Activated CD4-positive, alpha-beta T cell treated with anti-CD3 and anti-CD28 coated beads, Interleukin-2, amount 10 ng/mL, durations not matched to agents 24 days and 14 days (primary cell): ENCODE data around the gene PXYLP1. TPM values are rescaled to one million over a fixed set of nuclear protein-coding genes. Genes with fewer than 3 reads are reported as not detected.

ENCODE experiments used
- DNase-seq: peaks from one replicate; pipeline ENCODE4 v3.0.0; 2022
- H3K27ac Mint-ChIP-seq: one replicate; pipeline ENCODE4 v1.8.0; 2022; ENCODE audit warnings: mild to moderate bottlenecking, mixed read lengths
- H3K27me3 Mint-ChIP-seq: one replicate; pipeline ENCODE4 v1.8.0; 2022; ENCODE audit warnings: mixed read lengths
- H3K36me3 Mint-ChIP-seq: one replicate; pipeline ENCODE4 v1.8.0; 2022; ENCODE audit warnings: low read depth, mild to moderate bottlenecking, mixed read lengths
- H3K4me1 Mint-ChIP-seq: one replicate; pipeline ENCODE4 v1.8.0; 2021; ENCODE audit warnings: mixed read lengths
- H3K4me3 Mint-ChIP-seq: one replicate; pipeline ENCODE4 v1.8.0; 2022; ENCODE audit warnings: mild to moderate bottlenecking, moderate library complexity, mixed read lengths
- H3K9me3 Mint-ChIP-seq: one replicate; pipeline ENCODE4 v1.8.0; 2021; ENCODE audit warnings: mixed read lengths
- intact Hi-C: fragments of 100-400 bp; cut with micrococcal nuclease; formaldehyde crosslinking; loops from one replicate; pipeline ENCODE4 v1.15.1; 2023
- total RNA-seq: library from RNA; stranded (reverse); gene quantifications from 2 replicates; pipeline ENCODE4 v1.2.3, GENCODE V29; 2022

PXYLP1 gene
- total RNA-seq, 1 donor from 2014 or later = 10.7 TPM

DNA sequence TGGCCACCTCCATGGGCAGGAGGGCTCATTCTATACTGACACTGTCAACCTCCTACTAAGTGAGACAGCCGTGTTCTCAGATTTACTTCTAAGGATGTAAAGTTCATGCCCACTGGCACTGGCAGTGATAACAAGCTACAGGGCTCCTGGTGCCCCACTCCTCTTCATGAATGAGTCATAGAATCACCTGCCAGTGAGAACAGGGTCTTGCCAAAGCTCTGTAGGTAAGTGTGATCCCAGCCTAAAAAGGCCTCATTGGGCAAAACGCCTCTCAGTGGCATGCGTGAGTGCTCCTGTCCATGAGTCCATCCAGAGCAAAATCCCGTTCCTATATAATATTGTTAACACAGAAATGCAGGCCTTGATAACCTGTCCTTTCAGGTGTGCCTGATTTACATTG, 17.4 kb downstream of the PXYLP1 start:
- H3K27ac Mint-ChIP-seq = no peak overlapping the region
- no peak for DNase-seq
- H3K9me3 Mint-ChIP-seq = no peaks in the 10 kb centered on the region
- no peaks in the 10 kb centered on the region for H3K27me3 Mint-ChIP-seq
- peaks cover 2% of the 10 kb centered on the region for H3K4me1 Mint-ChIP-seq
- no peak overlapping the region for H3K4me3 Mint-ChIP-seq
- peaks cover 2% of the 10 kb centered on the region for H3K36me3 Mint-ChIP-seq
- intact Hi-C loops = no loop called here

- Mint-ChIP-seq H3K9me3 (no peaks in the 10 kb centered on the region), H3K36me3 (peaks cover under 1% of the 10 kb centered on the region), H3K4me3 (no peak overlapping the region), H3K27me3 (no peaks in the 10 kb centered on the region), H3K27ac (no peak overlapping the region), H3K4me1 (peaks cover 4% of the 10 kb centered on the region)
- no peak for DNase-seq
- intact Hi-C loops = no loop called here
Measured at GRCh38 chr3:141250342-141250741, 18.7 kb downstream of the PXYLP1 start.

DNA sequence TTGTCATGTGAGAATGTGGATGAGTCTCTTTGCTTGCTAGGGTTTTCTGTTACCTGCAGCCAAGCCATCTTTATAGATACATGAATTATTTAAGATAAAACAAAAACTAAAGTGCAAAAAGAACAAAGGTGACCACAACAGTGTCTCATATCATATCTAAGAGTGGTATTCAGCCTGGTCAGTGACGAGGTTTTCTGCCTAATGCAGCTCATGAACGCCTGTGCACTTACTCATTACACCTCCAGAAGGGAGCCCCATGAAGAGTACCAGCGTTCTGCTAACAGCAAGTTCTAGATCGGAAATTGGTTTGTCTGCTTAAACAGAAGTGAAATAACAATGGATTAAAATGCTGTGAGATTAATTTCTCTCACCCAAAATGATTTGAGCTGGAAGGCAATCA, 19.2 kb downstream of the PXYLP1 start:
- DNase-seq = no peak
- H3K27ac Mint-ChIP-seq = no peak overlapping the region
- H3K4me3 Mint-ChIP-seq = no peak overlapping the region
- H3K27me3 Mint-ChIP-seq = no peaks in the 10 kb centered on the region
- H3K9me3 Mint-ChIP-seq = no peaks in the 10 kb centered on the region
- H3K36me3 Mint-ChIP-seq = no peaks in the 10 kb centered on the region
- intact Hi-C loops = no loop called here
- H3K4me1 Mint-ChIP-seq = peaks cover 9% of the 10 kb centered on the region

DNA sequence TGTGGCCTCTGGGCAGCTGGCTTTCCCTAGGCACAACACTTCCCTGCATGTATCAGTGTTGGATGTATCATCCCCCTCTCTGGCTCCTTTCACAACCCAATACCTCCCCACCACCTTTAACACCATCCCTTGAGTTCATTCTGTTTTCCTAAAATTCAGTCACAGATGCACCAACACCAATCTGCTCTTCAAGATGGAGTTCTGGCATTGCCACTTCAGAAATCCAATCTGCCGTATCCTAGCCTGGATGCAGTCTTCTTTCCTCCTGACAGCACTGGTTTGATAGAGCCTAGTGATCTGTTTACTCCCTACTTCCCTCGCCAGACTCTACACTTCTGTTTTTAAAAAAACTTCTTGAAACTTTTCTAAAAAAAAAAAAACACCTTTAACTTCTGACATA, 21.7 kb downstream of the PXYLP1 start:
- intact Hi-C loops = no loop called here
- no peak overlapping the region for H3K27ac Mint-ChIP-seq

DNA sequence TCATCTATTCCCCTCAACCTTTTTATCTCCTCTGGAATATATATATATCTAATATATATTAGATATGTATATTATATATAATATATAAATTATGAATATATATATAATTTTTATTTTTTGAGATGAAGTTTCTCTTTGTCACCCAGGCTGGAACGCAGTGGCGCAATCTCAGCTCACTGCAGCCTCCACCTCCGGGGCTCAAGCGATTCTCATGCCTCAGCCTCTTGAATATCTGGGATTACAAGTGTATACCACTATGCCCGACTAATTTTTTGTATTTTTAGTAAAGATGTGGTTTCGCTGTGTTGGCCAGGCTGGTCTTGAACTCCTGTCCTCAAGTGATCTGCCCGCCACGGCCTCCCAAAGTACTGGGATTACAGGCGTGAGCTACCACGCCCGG, 22.2 kb downstream of the PXYLP1 start:
- H3K4me1 Mint-ChIP-seq = peaks cover 29% of the 10 kb centered on the region
- H3K27me3 Mint-ChIP-seq = no peaks in the 10 kb centered on the region
- no peaks in the 10 kb centered on the region for H3K36me3 Mint-ChIP-seq
- H3K4me3 Mint-ChIP-seq = no peak overlapping the region
- no peak for DNase-seq
- H3K9me3 Mint-ChIP-seq = no peaks in the 10 kb centered on the region
- intact Hi-C loops = no loop called here
- H3K27ac Mint-ChIP-seq = no peak overlapping the region

More for the DNA sequence above, 21.7 kb downstream of the PXYLP1 start:
- Mint-ChIP-seq H3K36me3 (no peaks in the 10 kb centered on the region), H3K4me3 (no peak overlapping the region), H3K4me1 (peaks cover 28% of the 10 kb centered on the region), H3K27me3 (no peaks in the 10 kb centered on the region), H3K9me3 (no peaks in the 10 kb centered on the region)
- no peak for DNase-seq

DNA sequence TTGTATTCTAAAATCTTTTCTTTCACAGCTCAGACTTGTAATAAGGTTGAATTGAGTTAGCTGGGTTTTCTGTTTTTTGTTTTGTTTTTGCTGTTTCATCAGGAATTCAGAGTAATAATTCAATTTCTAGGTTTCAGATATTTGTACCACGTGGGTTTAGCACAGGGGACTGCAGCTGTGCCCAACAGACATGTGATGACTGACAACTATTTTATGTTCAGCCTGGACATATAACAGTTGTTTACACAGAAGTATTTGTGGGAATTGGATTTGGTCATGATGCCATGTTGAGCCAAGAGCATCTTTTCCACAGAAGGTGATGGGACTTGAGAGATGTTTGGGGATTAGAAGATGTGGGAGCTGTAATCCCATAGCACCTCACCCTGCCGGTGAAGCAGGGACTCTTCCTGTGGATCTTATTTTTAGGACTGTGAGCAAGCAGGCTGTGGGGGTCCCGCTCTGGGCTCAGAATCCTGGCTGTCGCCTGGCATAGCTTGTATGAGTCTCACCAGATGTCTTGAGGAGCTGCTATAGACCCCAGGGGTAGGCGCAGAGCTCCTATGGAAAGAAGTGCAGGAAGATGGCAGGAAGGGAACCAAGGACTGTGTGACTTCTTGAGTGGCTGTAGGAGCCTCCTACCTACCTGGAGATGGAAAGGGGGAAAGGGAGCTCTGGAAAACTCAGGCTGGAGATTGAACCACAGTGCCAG, 23.7 kb downstream of the PXYLP1 start:
- intact Hi-C loops = no loop called here
- Mint-ChIP-seq H3K36me3 (no peaks in the 10 kb centered on the region), H3K27me3 (no peaks in the 10 kb centered on the region), H3K27ac (no peak overlapping the region), H3K9me3 (no peaks in the 10 kb centered on the region), H3K4me3 (no peak overlapping the region), H3K4me1 (peaks cover 35% of the 10 kb centered on the region)
- DNase-seq = no peak

DNA sequence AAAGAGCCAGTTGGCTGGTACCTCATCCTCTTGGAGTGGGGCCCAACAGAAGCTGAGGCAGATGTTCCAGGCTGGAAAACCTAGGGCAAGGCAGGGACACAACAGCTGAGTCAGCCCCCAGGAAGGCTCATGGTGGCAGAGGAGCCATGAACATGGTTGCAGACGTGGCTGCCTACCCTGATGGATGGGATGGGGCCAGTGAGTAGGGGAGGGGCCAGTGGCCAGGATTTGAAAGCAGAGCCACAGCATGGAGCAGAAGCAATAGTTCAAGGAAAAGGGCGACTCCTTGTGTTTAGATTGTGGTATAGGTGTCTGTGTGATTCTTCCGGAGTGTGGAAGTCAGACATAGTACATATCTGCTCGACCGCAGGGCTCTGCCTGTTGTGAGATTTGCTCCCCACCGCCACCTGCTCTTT, 24.2 kb downstream of the PXYLP1 start:
- peak overlapping the region; percentile 31 for H3K4me3 Mint-ChIP-seq

DNA sequence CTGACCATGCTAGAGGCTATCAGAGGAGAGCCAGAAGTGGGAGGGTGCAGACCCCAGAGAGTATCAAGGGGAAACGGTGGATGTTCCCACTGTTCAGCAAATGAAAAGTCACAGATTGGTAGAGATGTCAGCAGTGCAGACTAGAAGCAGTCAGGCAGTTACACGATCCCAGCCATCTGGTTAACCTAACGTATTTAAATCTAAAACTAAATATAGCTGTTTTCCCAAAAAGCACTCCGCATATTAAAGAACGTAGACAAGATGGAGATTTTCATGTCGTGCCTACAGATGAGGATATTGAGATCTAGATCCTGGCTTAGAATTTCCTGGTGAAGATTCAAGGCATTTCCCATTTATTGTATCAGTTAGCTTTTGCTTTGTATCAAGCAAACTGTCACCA, 25.2 kb downstream of the PXYLP1 start:
- H3K4me3 Mint-ChIP-seq = no peak overlapping the region
- no peak overlapping the region for H3K27ac Mint-ChIP-seq
- H3K4me1 Mint-ChIP-seq = peaks cover 46% of the 10 kb centered on the region

More for the DNA sequence above, 24.2 kb downstream of the PXYLP1 start:
- Mint-ChIP-seq H3K4me1 (peaks cover 36% of the 10 kb centered on the region), H3K27ac (peak overlapping the region; percentile 43), H3K9me3 (no peaks in the 10 kb centered on the region), H3K27me3 (no peaks in the 10 kb centered on the region), H3K36me3 (no peaks in the 10 kb centered on the region)
- peak; percentile 82 for DNase-seq
- intact Hi-C loops = loop anchor here (1.0 kb wide), 1 partner anchor 25 kb away; the partner anchor contains the start of gene PXYLP1

GRCh38 chr3:141257961-141258360, 26.3 kb downstream of the PXYLP1 start:
- Mint-ChIP-seq H3K27ac (peak overlapping the region; percentile 47), H3K27me3 (no peaks in the 10 kb centered on the region), H3K4me3 (no peak overlapping the region), H3K36me3 (peaks cover 13% of the 10 kb centered on the region), H3K4me1 (peaks cover 51% of the 10 kb centered on the region), H3K9me3 (no peaks in the 10 kb centered on the region)
- DNase-seq = no peak
- intact Hi-C loops = no loop called here

More for the DNA sequence above, 25.2 kb downstream of the PXYLP1 start:
- intact Hi-C loops = loop anchor here (1.0 kb wide), 1 partner anchor 26 kb away; the partner anchor contains the start of gene PXYLP1
- Mint-ChIP-seq H3K9me3 (no peaks in the 10 kb centered on the region), H3K36me3 (peaks cover 8% of the 10 kb centered on the region), H3K27me3 (no peaks in the 10 kb centered on the region)
- no peak for DNase-seq

- Mint-ChIP-seq H3K4me1 (peaks cover 51% of the 10 kb centered on the region), H3K4me3 (no peak overlapping the region), H3K27me3 (no peaks in the 10 kb centered on the region), H3K36me3 (peaks cover 18% of the 10 kb centered on the region), H3K27ac (no peak overlapping the region), H3K9me3 (no peaks in the 10 kb centered on the region)
- no peak for DNase-seq
- intact Hi-C loops = no loop called here
Measured at GRCh38 chr3:141258973-141259372, 27.3 kb downstream of the PXYLP1 start.

- no peaks in the 10 kb centered on the region for H3K9me3 Mint-ChIP-seq
- peaks cover 51% of the 10 kb centered on the region for H3K4me1 Mint-ChIP-seq
- intact Hi-C loops = loop anchor here (2.0 kb wide), 1 partner anchor 15 kb away; no protein-coding TSS in a partner anchor
- peaks cover 21% of the 10 kb centered on the region for H3K36me3 Mint-ChIP-seq
- no peaks in the 10 kb centered on the region for H3K27me3 Mint-ChIP-seq
- no peak for DNase-seq
- H3K27ac Mint-ChIP-seq = no peak overlapping the region
- no peak overlapping the region for H3K4me3 Mint-ChIP-seq
Measured at GRCh38 chr3:141259821-141260629, 28.4 kb downstream of the PXYLP1 start.

- H3K27ac Mint-ChIP-seq = no peak overlapping the region
- intact Hi-C loops = loop anchor here (2.0 kb wide), 1 partner anchor 14 kb away; no protein-coding TSS in a partner anchor
- H3K4me3 Mint-ChIP-seq = no peak overlapping the region
- H3K4me1 Mint-ChIP-seq = peaks cover 50% of the 10 kb centered on the region
- DNase-seq = no peak
- no peaks in the 10 kb centered on the region for H3K9me3 Mint-ChIP-seq
- no peaks in the 10 kb centered on the region for H3K27me3 Mint-ChIP-seq
- peaks cover 21% of the 10 kb centered on the region for H3K36me3 Mint-ChIP-seq
Measured at GRCh38 chr3:141260630-141260927, 29.0 kb downstream of the PXYLP1 start.

DNA sequence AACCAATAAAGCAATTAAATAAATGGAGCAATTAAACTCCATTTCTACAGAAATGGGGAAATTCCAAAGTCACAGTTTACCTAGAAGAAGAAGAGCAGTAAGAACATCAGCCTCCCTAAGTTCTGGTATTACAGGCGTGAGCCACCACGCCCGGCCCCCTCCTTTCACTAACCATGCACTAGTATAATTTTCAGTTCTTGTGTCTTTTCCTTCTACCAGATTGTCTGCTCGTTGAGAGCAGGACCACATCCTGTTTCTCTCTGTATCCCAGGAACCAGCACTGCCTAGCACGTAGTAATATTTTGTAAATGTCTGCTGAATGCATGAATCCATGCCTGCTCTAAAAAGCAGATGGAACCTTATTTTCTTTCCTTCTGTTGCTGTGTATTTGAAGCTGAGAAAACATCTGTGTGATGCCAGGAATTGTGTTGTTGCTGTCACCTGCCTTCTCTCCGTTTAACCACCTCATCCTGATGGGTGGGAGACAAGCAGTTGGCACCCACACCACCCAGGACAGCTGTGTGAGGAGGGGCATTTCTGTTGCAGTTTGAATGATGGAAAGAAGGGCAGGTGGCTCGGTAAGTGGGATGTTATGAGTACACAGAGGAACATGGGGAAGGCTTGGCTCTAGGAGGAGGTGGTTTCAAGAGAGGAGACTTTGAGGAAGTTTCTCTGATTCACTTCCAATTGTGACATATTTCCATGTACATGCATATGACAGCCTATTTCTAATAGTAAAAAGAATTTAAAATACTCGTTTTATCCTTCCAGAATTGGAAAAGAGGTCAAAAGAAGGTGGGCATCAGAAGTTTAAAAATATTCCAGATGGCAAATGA, 30.1 kb downstream of the PXYLP1 start:
- DNase-seq = no peak
- H3K4me1 Mint-ChIP-seq = peaks cover 48% of the 10 kb centered on the region
- intact Hi-C loops = loop anchor here (2.0 kb wide), 1 partner anchor 13 kb away; no protein-coding TSS in a partner anchor
- peak overlapping the region; percentile 65 for H3K27ac Mint-ChIP-seq
- H3K4me3 Mint-ChIP-seq = peak overlapping the region; percentile 41
- no peaks in the 10 kb centered on the region for H3K27me3 Mint-ChIP-seq
- H3K9me3 Mint-ChIP-seq = no peaks in the 10 kb centered on the region
- peaks cover 21% of the 10 kb centered on the region for H3K36me3 Mint-ChIP-seq
